Aorta (tissue), 5 donors: Measurements from ENCODE around the gene MYB. TPM values are rescaled to one million over a fixed set of nuclear protein-coding genes. Genes with fewer than 3 reads are reported as not detected.

Source experiments
- ATAC-seq: fragments of 200-7000 bp; cut with Tn5 transposase; one replicate; pipeline ENCODE4 v1.9.1; 2022; ENCODE audit warnings: moderate library complexity; ENCODE audit not compliant: low FRiP score
- DNase-seq, 2 donors: peaks; one replicate each; pipeline ENCODE4 v3.0.0-alpha.2; 2020
- H3K27ac ChIP-seq, 2 donors: one replicate each; pipeline ENCODE4 v1.5.1; 2013; ENCODE audit warnings: low read length in 2 of 2, mild to moderate bottlenecking in 2 of 2, moderate library complexity in 2 of 2, control low read depth in 1 of 2, inconsistent platforms in 1 of 2, low read depth in 1 of 2
- H3K27me3 ChIP-seq, 2 donors: one replicate each; pipeline ENCODE4 v1.6.1; 2013; ENCODE audit warnings: control low read depth in 1 of 2, low read length in 1 of 2, mild to moderate bottlenecking in 1 of 2, moderate library complexity in 1 of 2; ENCODE audit not compliant: insufficient read depth in 2 of 2, control insufficient read depth in 1 of 2
- H3K36me3 ChIP-seq, 2 donors: one replicate each; pipeline ENCODE4 v1.6.1; 2013; ENCODE audit warnings: control low read depth in 1 of 2, low read length in 1 of 2, mild to moderate bottlenecking in 1 of 2; ENCODE audit not compliant: insufficient read depth in 2 of 2, control insufficient read depth in 1 of 2
- H3K4me1 ChIP-seq, 2 donors: one replicate each; pipeline ENCODE4 v1.6.1; 2013; ENCODE audit warnings: low read length in 2 of 2, control low read depth in 1 of 2, mild to moderate bottlenecking in 1 of 2, moderate library complexity in 1 of 2; ENCODE audit not compliant: insufficient read depth in 2 of 2, control insufficient read depth in 1 of 2
- H3K4me3 ChIP-seq, 2 donors: one replicate each; pipeline ENCODE4 v1.5.1; 2013; ENCODE audit warnings: low read length in 2 of 2, control low read depth in 1 of 2, mild to moderate bottlenecking in 1 of 2
- H3K9me3 ChIP-seq: one replicate; pipeline ENCODE4 v1.6.1; 2013; ENCODE audit warnings: mild to moderate bottlenecking, low read length; ENCODE audit not compliant: control insufficient read depth
- WGBS, 2 donors: extraction: QIAGEN DNeasy Blood & Tissue Kit; methylation state at CpG; one replicate each; pipeline ENCODE4 v1.1.7; 2013; 5-methylcytosine and 5-hydroxymethylcytosine counted together
- intact Hi-C, 2 donors: fragments of 100-400 bp; cut with DNase I; formaldehyde crosslinking; loops; one replicate each; pipeline versions ENCODE4 v1.14.2 to v1.15.0; 2022
- polyA plus RNA-seq, 2 donors: library from polyadenylated mRNA; stranded (reverse); fragments of 200-250 nt; gene quantifications; one replicate each; pipeline ENCODE4 v1.2.3, GENCODE V29; 2013
- total RNA-seq, 2 donors: library from RNA; stranded (reverse); fragmentation: NEBNext Ultra II Directional; extraction: Animal tissue kit (Norgen Biotek cat#: 25700); gene quantifications; one replicate each; pipeline ENCODE4 v1.2.1, GENCODE V29; 2021
- donor health status: healthy with polysubstance abuse.
- donor health status: Bipolar disorder and iron deficiency.
- donor health status: DM: no; HTN: no; CAD: no.
- donor health status: DM: no; HTN: no; CAD: no.
- donor health status: DM: yes; HTN: yes; CAD: no.

MYB gene
- total and polyA plus RNA-seq, 4 donors: 0.87 to 2.8 TPM; not detected in 2

- H3K27me3 ChIP-seq: no peaks in the 10 kb centered on the region
These were observed 10.9 kb upstream of the MYB start for GRCh38 chr6:135170238-135170637.

DNA sequence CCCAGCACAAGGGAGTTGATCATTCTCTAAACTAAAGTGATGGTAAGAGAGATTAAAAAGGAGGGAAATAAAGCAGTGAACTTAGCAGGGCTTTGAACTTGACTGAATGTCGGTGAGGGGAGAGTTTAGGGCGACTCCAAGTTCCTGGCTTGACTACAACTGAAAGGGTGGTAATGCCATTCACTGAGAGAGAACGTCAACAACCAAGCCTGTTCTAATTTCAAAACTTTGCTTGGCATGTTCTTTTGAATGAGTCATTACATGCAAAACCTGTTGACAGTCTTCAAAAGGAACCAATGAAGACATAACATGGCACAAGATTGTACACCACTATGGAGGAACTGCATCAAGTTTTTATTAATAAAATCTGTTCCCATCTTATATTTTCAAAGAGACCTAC, 10.3 kb upstream of the MYB start:
- Histone ChIP-seq H3K27me3 (no peaks in the 10 kb centered on the region), H3K9me3 (no peaks in the 10 kb centered on the region), H3K4me3 (no peak overlapping the region), H3K36me3 (no peaks in the 10 kb centered on the region), H3K27ac (no peak overlapping the region), H3K4me1 (no peaks in the 10 kb centered on the region)
- intact Hi-C loops: no loop called here
- WGBS, 2 donors: 52 to 54% methylated on average over 3 of the region's 3 CpGs
- ATAC-seq: no peak
- DNase-seq: no peak

More at GRCh38 chr6:135170238-135170637, 10.9 kb upstream of the MYB start:
- no peak for ATAC-seq
- no peaks in the 10 kb centered on the region for H3K4me1 ChIP-seq
- 77 to 81% methylated on average over 2 of the region's 2 CpGs for WGBS, 2 donors
- no peak overlapping the region for H3K4me3 ChIP-seq
- no peaks in the 10 kb centered on the region for H3K36me3 ChIP-seq
- intact Hi-C loops: no loop called here
- no peaks in the 10 kb centered on the region for H3K9me3 ChIP-seq
- H3K27ac ChIP-seq: no peak overlapping the region
- DNase-seq: no peak

DNA sequence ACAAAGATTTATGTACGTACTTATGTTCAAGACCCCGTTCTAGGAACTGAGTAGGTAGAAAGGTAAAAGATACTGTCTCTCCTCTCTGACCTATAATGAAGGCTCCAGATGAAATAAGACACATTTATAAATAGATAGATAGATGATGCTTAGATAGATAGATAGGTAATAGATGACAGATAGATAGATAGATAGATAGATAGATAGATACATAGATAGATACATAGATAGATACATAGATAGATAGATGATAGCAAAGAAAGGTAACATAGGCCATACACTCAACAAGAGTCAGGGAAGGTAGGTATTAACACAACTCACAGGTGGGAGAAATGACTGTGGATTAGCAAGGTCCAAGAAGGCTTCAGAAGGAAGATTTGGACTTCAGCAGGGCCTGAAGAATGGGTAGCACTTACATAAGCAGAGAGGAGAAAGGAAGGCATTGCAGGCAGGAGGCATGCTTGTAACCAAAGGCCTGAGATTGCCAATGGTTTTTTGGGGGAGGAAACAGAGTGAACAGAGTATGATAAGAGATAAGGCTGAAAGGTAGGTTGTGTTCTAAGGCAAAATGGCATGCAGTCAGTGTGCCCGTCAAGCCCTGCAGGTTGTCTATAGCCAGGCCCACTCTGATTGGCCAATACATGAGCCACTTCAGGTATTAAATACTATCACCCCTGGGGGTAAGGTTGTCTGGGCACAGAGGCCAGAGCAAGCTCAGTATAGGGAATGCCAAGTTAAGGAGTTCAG, 7.7 kb upstream of the MYB start:
- H3K36me3 ChIP-seq: no peaks in the 10 kb centered on the region
- H3K27me3 ChIP-seq: no peaks in the 10 kb centered on the region
- no peak overlapping the region for H3K4me3 ChIP-seq
- H3K27ac ChIP-seq: no peak overlapping the region
- intact Hi-C loops: no loop called here
- ATAC-seq (no peak), DNase-seq (no peak)
- no peaks in the 10 kb centered on the region for H3K4me1 ChIP-seq
- 94 to 95% methylated on average over 3 of the region's 3 CpGs for WGBS, 2 donors
- H3K9me3 ChIP-seq: no peaks in the 10 kb centered on the region

GRCh38 chr6:135173989-135174484, 7.1 kb upstream of the MYB start:
- Histone ChIP-seq H3K4me1 (no peaks in the 10 kb centered on the region), H3K9me3 (no peaks in the 10 kb centered on the region), H3K27me3 (no peaks in the 10 kb centered on the region), H3K27ac (no peak overlapping the region), H3K36me3 (no peaks in the 10 kb centered on the region), H3K4me3 (no peak overlapping the region)
- intact Hi-C loops: no loop called here
- DNase-seq (no peak), ATAC-seq (no peak)

DNA sequence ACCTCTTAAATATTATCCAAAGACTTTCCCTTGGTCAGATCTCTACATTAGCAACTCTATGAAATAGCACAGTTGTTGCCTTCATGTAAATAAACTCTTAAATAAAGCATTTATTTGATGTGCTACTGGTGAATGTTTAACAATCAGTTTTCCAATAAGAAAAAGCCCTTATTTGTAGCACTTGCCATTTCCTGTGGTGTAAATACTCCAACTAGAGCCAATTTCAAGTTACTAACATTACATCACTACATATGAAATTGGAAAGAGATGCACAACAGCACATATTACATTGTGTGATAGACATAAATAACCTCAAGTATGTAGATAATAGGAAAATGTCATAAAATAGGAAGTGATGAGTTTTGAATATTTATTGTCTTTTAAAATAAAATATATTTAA, 5.0 kb upstream of the MYB start:
- no peaks in the 10 kb centered on the region for H3K27me3 ChIP-seq
- ATAC-seq (no peak), DNase-seq (no peak)
- no peaks in the 10 kb centered on the region for H3K4me1 ChIP-seq
- no peaks in the 10 kb centered on the region for H3K9me3 ChIP-seq
- H3K27ac ChIP-seq: no peak overlapping the region
- intact Hi-C loops: no loop called here
- no peaks in the 10 kb centered on the region for H3K36me3 ChIP-seq
- no peak overlapping the region for H3K4me3 ChIP-seq

DNA sequence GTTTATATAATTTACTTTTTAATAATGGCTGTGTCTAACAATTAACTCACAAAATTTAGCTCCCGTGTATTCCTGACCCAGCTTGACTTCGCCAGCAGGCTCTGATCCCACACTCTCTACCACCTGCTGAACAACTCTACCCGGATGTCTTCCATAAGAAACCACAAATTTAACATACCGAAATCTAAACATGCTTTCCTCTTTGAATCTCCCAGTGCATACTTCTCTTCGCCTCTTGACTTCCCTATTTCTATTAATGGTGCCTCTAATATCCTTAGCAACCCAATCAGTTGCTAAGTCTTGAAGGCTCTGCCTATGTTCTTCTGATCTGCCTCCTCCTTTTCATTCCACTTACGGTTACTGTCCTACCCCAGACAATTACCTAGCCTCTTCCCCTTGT, 4.6 kb upstream of the MYB start:
- Histone ChIP-seq H3K36me3 (no peaks in the 10 kb centered on the region), H3K4me1 (no peaks in the 10 kb centered on the region), H3K27ac (no peak overlapping the region), H3K9me3 (no peaks in the 10 kb centered on the region), H3K27me3 (no peaks in the 10 kb centered on the region), H3K4me3 (no peak overlapping the region)
- ATAC-seq (no peak), DNase-seq (no peak)
- intact Hi-C loops: no loop called here
- WGBS, 2 donors: 90 to 93% methylated on average over 6 of the region's 6 CpGs

- Histone ChIP-seq H3K4me1 (no peaks in the 10 kb centered on the region), H3K9me3 (no peaks in the 10 kb centered on the region), H3K27me3 (no peaks in the 10 kb centered on the region), H3K36me3 (no peaks in the 10 kb centered on the region), H3K4me3 (no peak overlapping the region), H3K27ac (no peak overlapping the region)
- no peak for ATAC-seq
- DNase-seq: no peak
- intact Hi-C loops: no loop called here
- WGBS, 2 donors: 60 to 61% methylated on average over 2 of the region's 2 CpGs
These were observed 1.7 kb upstream of the MYB start for GRCh38 chr6:135179372-135179771.

DNA sequence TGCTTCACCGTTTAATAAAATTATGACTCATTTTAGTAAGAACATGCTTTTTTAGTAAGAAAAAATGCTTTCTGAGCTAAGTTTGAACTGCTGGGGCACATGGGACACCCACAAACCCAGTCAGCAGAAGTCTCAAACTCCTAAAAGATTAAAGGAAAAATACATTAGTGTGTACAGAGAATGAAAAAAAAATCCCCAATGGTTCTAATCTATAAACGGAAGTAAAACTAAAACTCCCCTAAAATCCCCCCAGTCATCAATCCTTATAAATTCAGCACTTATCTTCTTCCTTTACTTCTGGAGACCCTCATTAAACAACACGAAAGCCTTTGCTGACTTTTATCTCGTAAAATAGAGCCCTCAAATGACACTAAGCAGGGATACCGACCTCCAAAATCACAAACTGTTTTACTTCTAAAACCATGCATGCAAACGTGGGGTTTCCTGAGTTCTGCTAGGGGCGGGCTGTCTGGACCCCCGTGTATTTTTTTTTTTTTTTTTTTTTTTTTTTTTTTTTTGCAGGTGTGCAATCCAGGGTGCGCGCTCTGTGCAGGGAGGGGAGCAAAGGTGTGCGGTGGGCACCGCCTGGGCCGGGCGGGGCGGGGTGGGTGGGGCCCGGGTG, 1.1 kb upstream of the MYB start:
- Histone ChIP-seq H3K4me3 (peak overlapping the region; percentile 65 to 81), H3K27ac (no peak overlapping the region), H3K9me3 (no peaks in the 10 kb centered on the region), H3K36me3 (no peaks in the 10 kb centered on the region), H3K27me3 (no peaks in the 10 kb centered on the region), H3K4me1 (no peaks in the 10 kb centered on the region)
- ATAC-seq (no peak), DNase-seq (no peak)
- intact Hi-C loops: no loop called here
- 11% methylated on average over 15 to 16 of the region's 16 CpGs for WGBS, 2 donors
